OCI-LY7 (cell line): ENCODE results near the gene OR51A7. TPM values are rescaled to one million over a fixed set of nuclear protein-coding genes. Genes with fewer than 3 reads are reported as not detected.
"Not testable (repeated sequence)": the region's sequence is repeated elsewhere in the genome, so short reads cannot be mapped to it uniquely, and the experiment has no call there.

ENCODE experiments used
- BruUV-seq: library from RNA; stranded (reverse); fragments of 400-500 nt; replicated peaks from 2 replicates; lab custom pipeline; 2021; lab: Mats Ljungman, UMichigan
- CTCF ChIA-PET: fragments of 300-600 bp; sonication (Branson Sonifier 250); formaldehyde crosslinking; loops from one replicate; lab custom pipeline; 2022; ENCODE audit warnings: antibody characterized with exemption; ENCODE audit not compliant: unreplicated experiment; lab: Charles Lee
- POLR2A ChIA-PET: fragments of 300-600 bp; sonication (Branson Sonifier 250); formaldehyde crosslinking; loops from one replicate; lab custom pipeline; 2022; ENCODE audit warnings: antibody characterized with exemption; lab: Charles Lee
- DNase-seq: peaks from one replicate; pipeline ENCODE4 v3.0.0-alpha.2; 2015; ENCODE audit warnings: low spot score
- H2AFZ ChIP-seq: fragments of 200-600 bp; sonication (generic), shearing (Covaris generic); 2 replicates; pipeline ENCODE4 v1.6.1; 2014; ENCODE audit warnings: mild to moderate bottlenecking, antibody characterized with exemption, low read length, moderate library complexity
- H3K27ac ChIP-seq: fragments of 200-600 bp; sonication (generic); 2 replicates; pipeline ENCODE4 v1.5.1; 2014; ENCODE audit warnings: mixed run types, low read depth, mild to moderate bottlenecking, moderate library complexity, low read length, inconsistent platforms; ENCODE audit not compliant: poor library complexity, severe bottlenecking
- H3K36me3 ChIP-seq: fragments of 200-600 bp; sonication (generic); 2 replicates; pipeline ENCODE4 v1.6.1; 2014; ENCODE audit warnings: mild to moderate bottlenecking, antibody characterized with exemption, low read length, moderate library complexity, mixed read lengths; ENCODE audit not compliant: insufficient read depth
- H3K4me1 ChIP-seq: fragments of 200-600 bp; sonication (generic); 2 replicates; pipeline ENCODE4 v1.5.1; 2014; ENCODE audit warnings: mild to moderate bottlenecking, low read length; ENCODE audit not compliant: insufficient read depth, poor library complexity, severe bottlenecking
- H3K4me2 ChIP-seq: fragments of 200-600 bp; sonication (generic); 2 replicates; pipeline ENCODE4 v1.6.1; 2014; ENCODE audit warnings: mild to moderate bottlenecking, low read length
- H3K4me3 ChIP-seq: fragments of 200-600 bp; sonication (generic); 2 replicates; pipeline ENCODE4 v1.5.1; 2014; ENCODE audit warnings: mild to moderate bottlenecking, low read depth, low read length; ENCODE audit not compliant: poor library complexity, severe bottlenecking
- H3K79me2 ChIP-seq: fragments of 200-600 bp; sonication (generic); 2 replicates; pipeline ENCODE4 v1.6.1; 2016; ENCODE audit warnings: low read depth, mild to moderate bottlenecking, low read length, moderate library complexity, mixed read lengths; ENCODE audit not compliant: insufficient read depth
- H3K9me2 ChIP-seq: fragments of 200-600 bp; sonication (generic); 2 replicates; pipeline ENCODE4 v1.6.1; 2016; ENCODE audit warnings: mild to moderate bottlenecking, low read length, mixed read lengths; ENCODE audit not compliant: insufficient read depth
- H3K9me3 ChIP-seq: fragments of 200-600 bp; sonication (generic); 2 replicates; pipeline ENCODE4 v1.6.1; 2014; ENCODE audit warnings: mild to moderate bottlenecking, mixed run types, low read length, mixed read lengths
- H4K20me1 ChIP-seq: fragments of 200-600 bp; sonication (generic); 2 replicates; pipeline ENCODE4 v1.6.1; 2014; ENCODE audit warnings: mild to moderate bottlenecking, antibody characterized with exemption, low read length, moderate library complexity, mixed read lengths; ENCODE audit not compliant: insufficient read depth
- CTCF ChIP-seq: fragments of 200-600 bp; sonication (generic); conservative IDR thresholded peaks from 2 replicates; pipeline ENCODE4 v1.5.1; 2014; ENCODE audit warnings: mild to moderate bottlenecking, antibody characterized with exemption, low read length, moderate library complexity, mixed read lengths
- EZH2phosphoT487 ChIP-seq: fragments of 200-600 bp; sonication (generic); IDR thresholded peaks from 2 replicates; pipeline ENCODE4 v1.6.1; 2018; ENCODE audit warnings: low read depth, borderline replicate concordance, mild to moderate bottlenecking, mixed run types, antibody characterized with exemption, low read length, moderate library complexity, mixed read lengths
- intact Hi-C: fragments of 100-400 bp; cut with micrococcal nuclease; formaldehyde crosslinking; loops from one replicate; pipeline ENCODE4 v1.10.0; 2022; ENCODE audit not compliant: unreplicated experiment
- total RNA-seq, 2 experiments: library from RNA; depleted of rRNA in 1 of 2; stranded (reverse); fragments of >200 nt in 1 of 2; shearing (Covaris generic) in 1 of 2; gene quantifications; 2 replicates each; pipeline ENCODE4 v1.2.3, GENCODE V29; 2014 to 2022

The OR51A7 gene
- total RNA-seq, 2 experiments from 2014 or later = not detected

GRCh38 chr11:4936745-4937144 lies 33.2 kb downstream of the OR51A7 start:
- TF ChIP-seq EZH2phosphoT487 = no peak
- no peak for TF ChIP-seq CTCF
- no peaks in the 10 kb centered on the region for H3K9me3 ChIP-seq
- ChIA-PET POLR2A (no interaction called here), CTCF (no interaction called here)
- no peaks in the 10 kb centered on the region for H3K36me3 ChIP-seq
- H3K4me3 ChIP-seq = no peak overlapping the region
- no peaks in the 10 kb centered on the region for H4K20me1 ChIP-seq
- no TSS peak for BruUV-seq
- no peaks in the 10 kb centered on the region for H3K9me2 ChIP-seq
- no peak overlapping the region for H3K27ac ChIP-seq
- no peak overlapping the region for H2AFZ ChIP-seq
- no peak overlapping the region for H3K4me2 ChIP-seq
- no peak for DNase-seq
- intact Hi-C loops = no loop called here
- H3K79me2 ChIP-seq = no peaks in the 10 kb centered on the region
- no peaks in the 10 kb centered on the region for H3K4me1 ChIP-seq

- Histone ChIP-seq H3K79me2 (no peaks in the 10 kb centered on the region), H3K9me3 (no peaks in the 10 kb centered on the region), H3K9me2 (no peaks in the 10 kb centered on the region), H3K4me3 (no peak within 1 kb of the TSS), H3K4me2 (no peak within 1 kb of the TSS), H2AFZ (no peak within 1 kb of the TSS), H4K20me1 (no peaks in the 10 kb centered on the region), H3K4me1 (no peaks in the 10 kb centered on the region), H3K27ac (no peak within 1 kb of the TSS), H3K36me3 (no peaks in the 10 kb centered on the region)
- TF ChIP-seq EZH2phosphoT487 = no peak
- TF ChIP-seq CTCF = no peak
- ChIA-PET POLR2A (no interaction called here), CTCF (no interaction called here)
- no TSS peak for BruUV-seq
- intact Hi-C loops = no loop called here
- no peak for DNase-seq
These were observed 43.9 kb downstream of the OR51A7 start, which contains the start of gene OR51A4 for GRCh38 chr11:4947505-4947904. Gene OR51A4 (minus strand): TSS chr11:4947605. CDS start chr11:4947100, 505 bp downstream.

GRCh38 chr11:4955613-4956012 lies 52.0 kb downstream of the OR51A7 start, which contains the start of gene OR51A2:
Gene OR51A2 (minus strand): TSS chr11:4955713. CDS start chr11:4955713, 0 bp downstream.
- BruUV-seq, H3K9me2 ChIP-seq, H3K27ac ChIP-seq, H3K79me2 ChIP-seq, POLR2A ChIA-PET, DNase-seq, H3K4me2 ChIP-seq, H3K4me1 ChIP-seq, H3K4me3 ChIP-seq, H2AFZ ChIP-seq, CTCF ChIA-PET, H4K20me1 ChIP-seq, H3K9me3 ChIP-seq, intact Hi-C loops, H3K36me3 ChIP-seq: not testable (repeated sequence)
